ENCODE data around the gene DAP. TPM values are rescaled to one million over a fixed set of nuclear protein-coding genes. Genes with fewer than 3 reads are reported as not detected.
A peak's percentile ranks its signal among the peaks of the same experiment; 100 is the strongest.

Gene DAP
- total RNA-seq, 1 donor from 2014 or later, result 7.3 TPM

GRCh38 chr5:10761933-10762775 is 1.1 kb upstream of the DAP start:
- DNase-seq (ENCODE audit: low spot score in 2 of 2) (no peak), FAIRE-seq (no peak)

- FAIRE-seq, result no peak
- no peak for DNase-seq (ENCODE audit: low spot score in 2 of 2)
These were observed 181 bp downstream of the DAP start for GRCh38 chr5:10760921-10761184.

GRCh38 chr5:10760096-10760920 is 726 bp downstream of the DAP start:
- FAIRE-seq (no peak), DNase-seq (ENCODE audit: low spot score in 2 of 2) (peak; percentile 35 to 36)

- DNase-seq (ENCODE audit: low spot score in 2 of 2) (no peak), FAIRE-seq (no peak)
These were observed 1.9 kb downstream of the DAP start for GRCh38 chr5:10759111-10759510.

- FAIRE-seq (no peak), DNase-seq (ENCODE audit: low spot score in 2 of 2) (no peak)
These were observed 3.0 kb downstream of the DAP start for GRCh38 chr5:10757922-10758555.

GRCh38 chr5:10757043-10757442 is 4.0 kb downstream of the DAP start:
- FAIRE-seq (no peak), DNase-seq (ENCODE audit: low spot score in 2 of 2) (no peak)

- DNase-seq (ENCODE audit: low spot score in 2 of 2), result peak in 1 of 2 donors; percentile 16
- FAIRE-seq, result no peak
These were observed 4.5 kb downstream of the DAP start for GRCh38 chr5:10756549-10756948.

- FAIRE-seq, result no peak
These were observed 7.9 kb downstream of the DAP start for GRCh38 chr5:10753178-10753577.

GRCh38 chr5:10752451-10752850 is 8.6 kb downstream of the DAP start:
- no peak for FAIRE-seq
- DNase-seq (ENCODE audit: low spot score in 2 of 2), result no peak

More at GRCh38 chr5:10753178-10753577, 7.9 kb downstream of the DAP start:
- no peak for DNase-seq (ENCODE audit: low spot score in 2 of 2)

GRCh38 chr5:10750909-10751308 is 10.1 kb downstream of the DAP start:
- no peak for DNase-seq (ENCODE audit: low spot score in 2 of 2)
- no peak for FAIRE-seq

- DNase-seq (ENCODE audit: low spot score in 2 of 2) (no peak), FAIRE-seq (no peak)
These were observed 13.1 kb downstream of the DAP start for GRCh38 chr5:10747678-10748622.

- DNase-seq (ENCODE audit: low spot score in 2 of 2) (no peak), FAIRE-seq (no peak)
These were observed 14.3 kb downstream of the DAP start for GRCh38 chr5:10746711-10747110.

GRCh38 chr5:10745133-10745532 is 15.9 kb downstream of the DAP start:
- DNase-seq (ENCODE audit: low spot score in 2 of 2) (no peak), FAIRE-seq (no peak)

- DNase-seq (ENCODE audit: low spot score in 2 of 2), result no peak
- FAIRE-seq, result no peak
These were observed 16.4 kb downstream of the DAP start for GRCh38 chr5:10744681-10745080.

GRCh38 chr5:10743951-10744350 is 17.1 kb downstream of the DAP start:
- DNase-seq (ENCODE audit: low spot score in 2 of 2), result no peak
- no peak for FAIRE-seq

- FAIRE-seq (no peak), DNase-seq (ENCODE audit: low spot score in 2 of 2) (no peak)
These were observed 17.5 kb downstream of the DAP start for GRCh38 chr5:10743526-10743925.

GRCh38 chr5:10741661-10742060 is 19.4 kb downstream of the DAP start:
- DNase-seq (ENCODE audit: low spot score in 2 of 2) (no peak), FAIRE-seq (no peak)

- DNase-seq (ENCODE audit: low spot score in 2 of 2) (no peak), FAIRE-seq (no peak)
These were observed 20.6 kb downstream of the DAP start for GRCh38 chr5:10740384-10740783.

- no peak for FAIRE-seq
- DNase-seq (ENCODE audit: low spot score in 2 of 2), result no peak
These were observed 23.2 kb downstream of the DAP start for GRCh38 chr5:10737880-10738279.

GRCh38 chr5:10736808-10737207 is 24.2 kb downstream of the DAP start:
- DNase-seq (ENCODE audit: low spot score in 2 of 2) (no peak), FAIRE-seq (no peak)

Measured in frontal cortex (tissue), 4 donors.